ENCODE measurements around the gene CARNS1. TPM values are rescaled to one million over a fixed set of nuclear protein-coding genes. Genes with fewer than 3 reads are reported as not detected.

CARNS1 gene
- total and polyA plus RNA-seq, 10 of the 15 experiments (the other 5 are each of a cell fraction or from before 2014, with no cell fraction given), result 0.02 to 0.14 (median 0.10) TPM; not detected in 3

- Histone ChIP-seq H3K4me2 (ENCODE audit: control insufficient read depth, insufficient read depth) (peak overlapping the region; percentile 84), H3K79me2 (ENCODE audit: control insufficient read depth, insufficient read depth, low read length) (no peaks in the 10 kb centered on the region), H3K4me1 (ENCODE audit: control insufficient read depth, insufficient read depth, low read length) (peaks cover 2% of the 10 kb centered on the region; the same call in 1 of the 2 replicates), H3K27me3 (replicated peaks in 1 of 2; ENCODE audit: control insufficient read depth in 2 of 2, insufficient read depth in 2 of 2, low read length in 1 of 2) (no peaks in the 10 kb centered on the region; a peak in 1 of 4 replicates), H3K9ac (ENCODE audit: control insufficient read depth, insufficient read depth, low read length) (no peak overlapping the region), H3K27ac (ENCODE audit: control insufficient read depth, insufficient read depth) (no peak overlapping the region), H3K36me3 (ENCODE audit: control insufficient read depth in 2 of 2, insufficient read depth in 2 of 2, low read length in 1 of 2) (no peaks in the 10 kb centered on the region), H2AFZ (ENCODE audit: control insufficient read depth, low read depth, low read length) (peak overlapping the region; percentile 59; the same call in 1 of the 2 replicates), H3K4me3 (peak overlapping the region; percentile 55; the same call in 1 of the 2 replicates), H4K20me1 (ENCODE audit: control insufficient read depth, insufficient read depth) (no peaks in the 10 kb centered on the region), H3K9me3 (replicated peaks; ENCODE audit: control insufficient read depth, insufficient read depth, low read length) (no peaks in the 10 kb centered on the region)
- TF ChIP-seq EP300 (IDR thresholded peaks at IDR 0.05; ENCODE audit: borderline replicate concordance in 1 of 2, control insufficient read depth in 1 of 2, low read depth in 2 of 2, low read length in 2 of 2) (no peak), CBFB (IDR thresholded peaks at IDR 0.05; ENCODE audit: low read depth) (no peak), HDGF (IDR thresholded peaks at IDR 0.05) (0 out of 2 replicates have a peak, but pooled peaks have one; percentile 13), BHLHE40 (IDR thresholded peaks at IDR 0.05; ENCODE audit: borderline replicate concordance in 1 of 2, low read depth in 2 of 2, low read length in 1 of 2) (0 out of 4 replicates have a peak, but pooled peaks of 1 of the 2 experiments have one; percentile 9)
- ChIA-PET POLR2A (interaction anchor here (0.6 to 3.9 kb wide), 5 partner anchors 16 to 67 kb away, joined by 3 to 28 read pairs (median 13); partner anchors contain the start of genes PPP1CA, PTPRCAP and TBC1D10C), CTCF (no interaction called here), RAD21 (ENCODE audit: unreplicated experiment) (interaction anchor here (1.2 to 2.4 kb wide), 4 partner anchors 16 to 68 kb away, joined by 3 to 8 read pairs (median 6); partner anchors contain the start of genes POLD4 and PPP1CA), SMC1A (ENCODE audit: uncharacterized antibody, unreplicated experiment) (interaction anchor here (0.6 to 1.5 kb wide), 2 partner anchors 9 to 38 kb away, joined by 3 read pairs; no protein-coding TSS in a partner anchor)
- no peak for DNase-seq (ENCODE audit: low read depth, low spot score)
- no peak for ATAC-seq
- 61% methylated on average over 17 of the region's 22 CpGs for WGBS (ENCODE audit: insufficient coverage, insufficient replicate concordance, low lambda C conversion rate, missing lambda C conversion rate)
- no peak for FAIRE-seq
- intact Hi-C loops (cut with micrococcal nuclease; ENCODE audit: unreplicated experiment) (no loop called here), in situ Hi-C loops (cut with MboI) (no loop called here)
- no TSS peak for BruUV-seq (replicated peaks)
These were observed 6.1 kb downstream of the CARNS1 start for GRCh38 chr11:67421430-67422031.

GRCh38 chr11:67422891-67423290 is 7.4 kb downstream of the CARNS1 start:
- intact Hi-C loops (cut with micrococcal nuclease; ENCODE audit: unreplicated experiment), result no loop called here
- ATAC-seq, result no peak
- Histone ChIP-seq H3K9ac (ENCODE audit: control insufficient read depth, insufficient read depth, low read length) (no peak overlapping the region), H3K36me3 (ENCODE audit: control insufficient read depth in 2 of 2, insufficient read depth in 2 of 2, low read length in 1 of 2) (no peaks in the 10 kb centered on the region), H3K27me3 (replicated peaks in 1 of 2; ENCODE audit: control insufficient read depth in 2 of 2, insufficient read depth in 2 of 2, low read length in 1 of 2) (no peaks in the 10 kb centered on the region), H3K4me1 (ENCODE audit: control insufficient read depth, insufficient read depth, low read length) (peaks cover 2% of the 10 kb centered on the region; the same call in 1 of the 2 replicates), H3K9me3 (replicated peaks; ENCODE audit: control insufficient read depth, insufficient read depth, low read length) (no peaks in the 10 kb centered on the region), H3K27ac (ENCODE audit: control insufficient read depth, insufficient read depth) (no peak overlapping the region), H3K79me2 (ENCODE audit: control insufficient read depth, insufficient read depth, low read length) (no peaks in the 10 kb centered on the region), H2AFZ (ENCODE audit: control insufficient read depth, low read depth, low read length) (no peak overlapping the region), H4K20me1 (ENCODE audit: control insufficient read depth, insufficient read depth) (no peaks in the 10 kb centered on the region), H3K4me3 (no peak overlapping the region), H3K4me2 (ENCODE audit: control insufficient read depth, insufficient read depth) (no peak overlapping the region)
- RAD21 ChIA-PET (ENCODE audit: unreplicated experiment), result no interaction called here
- SMC1A ChIA-PET (ENCODE audit: uncharacterized antibody, unreplicated experiment), result no interaction called here
- DNase-seq (ENCODE audit: low read depth, low spot score), result no peak
- CTCF ChIA-PET, result no interaction called here
- no TSS peak for BruUV-seq (replicated peaks)
- 79% methylated on average over 6 of the region's 6 CpGs for WGBS (ENCODE audit: insufficient coverage, insufficient replicate concordance, low lambda C conversion rate, missing lambda C conversion rate)
- no peak for FAIRE-seq
- POLR2A ChIA-PET, result interaction anchor here (1.4 kb wide), 1 partner anchor 9 kb away, joined by 3 read pairs; no protein-coding TSS in a partner anchor
- in situ Hi-C loops (cut with MboI), result no loop called here
- TF ChIP-seq CHD1 (IDR thresholded peaks at IDR 0.05; ENCODE audit: low read depth, low read length) (no peak), PML (IDR thresholded peaks at IDR 0.05; ENCODE audit: low read length) (no peak), KLF5 (IDR thresholded peaks at IDR 0.05; ENCODE audit: partially characterized antibody) (no peak), MYC (IDR thresholded peaks at IDR 0.05; ENCODE audit: insufficient read depth, insufficient read length, insufficient replicate concordance, low read length, severe bottlenecking) (no peak), DPF2 (IDR thresholded peaks at IDR 0.05) (no peak), TCF3 (IDR thresholded peaks at IDR 0.05; ENCODE audit: borderline replicate concordance, insufficient read depth, low read depth, low read length) (no peak), NFIC (IDR thresholded peaks at IDR 0.05; ENCODE audit: low read depth, low read length) (no peak)
- TF ChIP-seq, protein P1, sequence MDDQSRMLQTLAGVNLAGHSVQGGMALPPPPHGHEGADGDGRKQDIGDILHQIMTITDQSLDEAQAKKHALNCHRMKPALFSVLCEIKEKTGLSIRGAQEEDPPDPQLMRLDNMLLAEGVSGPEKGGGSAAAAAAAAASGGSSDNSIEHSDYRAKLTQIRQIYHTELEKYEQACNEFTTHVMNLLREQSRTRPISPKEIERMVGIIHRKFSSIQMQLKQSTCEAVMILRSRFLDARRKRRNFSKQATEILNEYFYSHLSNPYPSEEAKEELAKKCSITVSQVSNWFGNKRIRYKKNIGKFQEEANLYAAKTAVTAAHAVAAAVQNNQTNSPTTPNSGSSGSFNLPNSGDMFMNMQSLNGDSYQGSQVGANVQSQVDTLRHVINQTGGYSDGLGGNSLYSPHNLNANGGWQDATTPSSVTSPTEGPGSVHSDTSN (IDR thresholded peaks at IDR 0.05; ENCODE audit: insufficient replicate concordance, low read depth, low read length), result no peak
